CD4-positive, alpha-beta T cell treated with Interleukin-17A for 4 hours (primary cell): ENCODE measurements around the gene NXF1.
"Not testable (repeated sequence)": the region's sequence is repeated elsewhere in the genome, so short reads cannot be mapped to it uniquely, and the experiment has no call there.

ENCODE experiments used
- DNase-seq: peaks from one replicate; pipeline ENCODE4 v3.0.0-alpha.2; 2020; ENCODE audit warnings: mixed read lengths

Gene NXF1

DNA sequence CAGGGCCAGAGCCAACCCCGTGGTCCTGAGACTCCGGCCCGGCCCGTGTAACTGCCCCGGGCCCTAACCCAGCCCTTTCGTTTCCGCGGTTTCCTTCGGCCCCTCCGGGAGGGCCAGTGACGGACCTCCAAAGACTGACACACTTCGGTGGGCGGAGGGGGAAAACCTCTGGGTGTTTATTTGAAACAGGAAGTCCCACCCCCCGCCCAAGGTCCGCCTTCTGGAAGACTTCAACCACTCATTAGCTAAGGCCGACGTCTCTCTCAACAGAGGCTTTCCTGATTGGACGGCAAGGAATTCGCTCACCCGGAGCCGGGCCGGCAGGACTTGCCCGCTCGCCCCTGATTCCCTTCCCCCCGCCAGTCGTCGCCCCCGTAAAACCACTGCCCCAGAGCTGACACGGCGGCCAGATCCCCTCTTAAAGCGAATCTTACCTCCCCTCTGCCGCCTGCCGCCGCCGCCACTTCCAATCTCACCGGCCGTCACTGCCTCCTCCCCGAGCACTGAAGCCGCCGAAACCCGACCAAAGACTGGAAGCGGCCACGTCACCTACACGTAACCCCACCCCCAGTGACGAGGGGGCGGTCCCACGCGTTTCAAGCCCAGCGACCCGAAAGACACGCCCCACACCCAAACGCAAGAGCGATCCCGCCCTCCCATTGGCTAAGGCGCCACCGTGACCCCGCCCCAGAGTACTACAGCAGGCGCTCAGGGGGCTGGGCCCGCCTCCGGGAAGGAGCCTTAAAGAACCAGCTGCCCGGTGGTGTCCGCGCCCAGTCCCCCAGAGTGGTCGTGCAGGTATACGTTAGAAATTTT is 26.5 kb upstream of the NXF1 start, which contains the start of gene STX5:
Gene STX5 (minus strand): TSS at position 532 of the 816 bp plus-strand sequence. CDS start 808 bp downstream, outside the sequence.
- peak; percentile 100 for DNase-seq

- DNase-seq, result no peak
Measured at GRCh38 chr11:62830904-62831519, 25.8 kb upstream of the NXF1 start.

GRCh38 chr11:62828130-62828529 is 22.9 kb upstream of the NXF1 start:
- not testable (repeated sequence) for DNase-seq

- DNase-seq, result no peak
Measured at GRCh38 chr11:62823677-62824076, 18.4 kb upstream of the NXF1 start.

DNA sequence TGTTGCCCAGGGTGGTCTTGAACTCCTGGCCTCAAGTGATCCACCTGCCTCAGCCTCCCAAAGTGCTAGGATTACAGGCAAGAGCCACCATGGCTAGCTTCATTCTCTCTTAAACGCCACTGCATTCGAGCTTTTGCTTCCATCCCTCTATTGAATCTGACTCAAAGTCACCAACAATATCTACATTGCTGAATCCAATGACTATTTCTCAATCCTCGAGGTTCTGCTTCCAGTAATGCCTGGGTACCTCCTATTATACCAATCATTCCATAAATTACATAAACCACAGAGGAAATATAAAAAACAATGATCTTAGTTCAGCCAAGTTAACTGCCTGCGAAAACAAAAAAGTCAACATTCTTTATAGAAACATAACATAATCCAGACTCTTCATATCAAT is 11.9 kb upstream of the NXF1 start:
- DNase-seq, result no peak

GRCh38 chr11:62816557-62816956 is 11.3 kb upstream of the NXF1 start:
- DNase-seq, result no peak

- DNase-seq, result no peak
Measured at GRCh38 chr11:62811659-62812058, 6.4 kb upstream of the NXF1 start.

DNA sequence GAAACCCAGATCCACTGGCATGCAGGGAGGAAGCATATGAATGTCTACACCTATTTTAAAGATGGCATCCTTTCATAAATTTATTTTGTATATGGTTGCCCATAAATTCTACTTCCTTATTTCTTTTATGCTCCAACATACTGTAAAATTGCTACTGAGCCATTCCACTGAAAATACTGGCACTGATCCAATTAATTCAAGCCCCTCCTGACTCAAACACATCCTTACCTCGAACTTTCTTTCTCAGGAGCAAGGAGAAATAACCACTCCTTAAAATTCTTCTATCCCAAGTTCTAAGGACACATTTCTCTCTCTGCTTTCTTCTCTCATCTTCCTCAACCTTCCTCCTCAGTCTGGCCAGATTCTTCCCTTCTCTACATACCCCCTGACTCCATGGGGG is 5.5 kb upstream of the NXF1 start:
- no peak for DNase-seq

GRCh38 chr11:62806611-62807121 is 1.4 kb upstream of the NXF1 start:
- DNase-seq, result no peak

- DNase-seq, result peak; percentile 47
Measured at GRCh38 chr11:62805961-62806441, 761 bp upstream of the NXF1 start.

DNA sequence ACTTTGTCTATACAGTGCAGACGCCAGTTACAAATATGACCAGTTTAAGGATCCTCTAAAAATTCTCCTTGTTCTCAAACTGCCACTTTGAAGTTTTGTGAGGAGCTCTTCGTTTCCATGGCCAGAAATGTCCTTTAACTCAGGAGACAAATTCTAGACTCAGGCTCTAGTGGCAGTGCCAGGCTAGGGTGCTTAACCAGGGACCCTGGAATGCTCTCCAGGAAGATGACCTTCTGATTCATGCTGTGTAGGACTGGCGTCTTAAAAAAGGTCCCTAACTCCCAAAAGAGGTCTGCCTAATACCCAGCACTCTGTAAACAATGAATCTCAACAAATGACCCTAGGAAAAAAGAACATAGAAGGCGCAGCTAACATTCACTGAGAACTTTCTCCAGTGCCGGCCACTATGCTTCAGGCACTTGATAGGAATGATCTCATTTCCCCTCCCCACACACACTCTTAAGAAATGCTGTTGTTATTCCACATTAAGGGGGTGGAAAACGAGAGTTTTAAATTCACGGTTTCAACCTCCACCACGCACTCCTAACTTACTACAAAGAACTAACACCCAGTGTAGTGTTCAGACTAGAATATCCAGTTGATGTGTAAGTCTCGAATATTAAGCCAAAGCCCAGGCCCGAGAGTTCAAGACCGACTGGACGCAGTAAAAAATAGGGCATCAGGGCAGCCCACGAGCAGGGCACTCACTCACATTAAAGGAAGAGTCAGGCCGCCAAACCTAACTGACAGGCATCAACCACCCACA is 747 bp downstream of the NXF1 start:
- no peak for DNase-seq

DNA sequence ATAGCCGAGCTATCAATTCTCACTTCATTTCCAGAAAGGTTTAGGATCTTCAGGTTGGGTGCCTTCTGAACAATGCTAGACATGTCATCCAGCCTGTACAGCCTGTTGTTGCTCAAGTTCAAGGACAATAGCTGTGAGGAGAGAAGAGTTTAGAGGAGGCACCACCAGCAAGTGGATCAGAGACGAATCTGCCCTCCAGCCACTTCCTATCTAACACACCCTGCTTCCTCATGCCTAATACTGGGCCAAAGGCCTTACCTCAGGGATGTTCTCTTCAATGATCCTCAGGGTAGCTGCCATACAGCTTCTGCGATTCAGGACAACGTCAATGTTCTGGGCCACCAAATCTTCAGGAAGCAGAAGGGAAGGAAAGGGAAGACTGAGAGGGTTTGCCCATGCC is 4.2 kb downstream of the NXF1 start:
- DNase-seq, result no peak

DNA sequence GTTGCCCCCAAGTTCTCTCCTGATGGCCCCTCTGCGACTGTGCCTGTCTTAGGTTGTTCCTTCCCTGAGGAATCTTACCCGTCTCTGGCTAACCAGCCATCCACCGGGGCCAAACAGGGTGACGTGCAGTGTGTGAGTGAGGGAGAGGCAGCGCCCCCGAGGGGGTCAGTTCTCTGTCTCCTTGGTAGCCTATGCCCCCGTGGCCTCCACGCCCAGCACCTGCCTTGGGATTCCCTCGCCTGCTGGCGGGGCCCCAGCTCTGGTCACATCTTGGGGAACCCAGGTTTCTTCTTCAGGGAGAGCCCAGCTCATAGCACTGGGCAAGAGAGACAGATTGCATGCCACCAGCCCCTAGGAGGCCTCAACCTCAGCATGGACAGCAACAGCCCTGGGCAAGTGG is 5.8 kb downstream of the NXF1 start:
- DNase-seq, result no peak

GRCh38 chr11:62796281-62796680 is 9.0 kb downstream of the NXF1 start:
- no peak for DNase-seq

- no peak for DNase-seq
Measured at GRCh38 chr11:62794201-62794775, 11.0 kb downstream of the NXF1 start.

DNA sequence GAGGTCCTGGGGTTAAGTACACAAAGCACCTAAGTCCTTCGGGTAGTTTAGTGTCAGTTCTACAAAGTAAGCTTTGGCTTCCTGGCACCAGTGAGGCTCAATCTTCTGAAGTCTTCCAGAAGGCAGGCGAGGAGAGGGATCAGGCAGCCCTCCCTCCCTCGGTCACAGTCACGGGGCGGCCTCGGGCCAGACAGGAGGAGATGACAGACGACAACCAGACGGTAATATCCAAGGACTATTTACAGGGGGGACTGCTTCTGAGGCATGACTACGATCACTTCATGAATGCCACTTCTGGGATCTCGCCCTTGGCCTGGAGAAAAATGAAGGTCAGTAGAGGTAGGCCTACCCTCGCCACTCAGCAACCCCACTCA is 13.1 kb downstream of the NXF1 start:
- DNase-seq, result no peak

- DNase-seq, result peak; percentile 94
Measured at GRCh38 chr11:62791501-62792201, 13.6 kb downstream of the NXF1 start, which contains the start of gene TMEM223. Gene TMEM223, minus strand, starts transcription at chr11:62792006. Its CDS starts 12 bp downstream, at chr11:62791994.

DNA sequence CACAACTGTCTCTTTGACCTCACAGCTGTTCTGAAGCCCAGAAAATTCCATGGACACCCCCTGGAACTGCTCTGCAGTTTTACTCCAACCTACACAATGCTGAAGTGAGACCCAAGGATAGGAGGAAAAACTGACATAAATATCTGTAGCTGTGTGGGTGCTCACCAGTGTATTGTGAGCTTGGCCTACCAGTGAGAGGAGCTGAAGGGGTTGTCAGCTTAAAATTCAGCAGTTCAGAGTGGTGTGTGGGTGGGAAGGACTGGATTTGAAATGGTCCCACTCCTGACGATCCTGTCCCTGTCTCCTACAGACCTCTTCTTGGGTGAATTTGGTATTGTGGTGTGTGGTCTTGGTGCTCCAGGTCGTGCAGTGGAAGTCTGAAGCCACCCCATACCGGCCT is 15.7 kb downstream of the NXF1 start:
- DNase-seq, result no peak

DNA sequence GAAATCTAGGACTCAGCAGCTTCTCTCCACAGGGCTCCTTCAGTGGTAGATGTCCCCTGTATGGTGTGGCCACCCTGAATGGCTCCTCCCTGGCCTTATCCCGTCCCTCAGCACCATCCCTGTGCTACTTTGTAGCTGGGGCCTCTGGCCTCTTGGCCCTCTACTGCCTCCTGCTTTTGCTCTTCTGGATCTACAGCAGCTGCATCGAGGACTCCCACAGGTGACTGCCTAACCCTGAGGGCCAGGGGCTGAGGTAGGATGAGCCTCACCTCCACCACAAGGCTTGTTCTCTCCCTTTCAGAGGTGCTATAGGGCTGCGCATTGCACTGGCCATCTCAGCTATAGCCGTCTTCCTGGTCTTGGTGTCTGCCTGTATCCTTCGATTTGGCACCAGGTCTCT is 16.2 kb downstream of the NXF1 start:
- DNase-seq, result no peak

GRCh38 chr11:62787005-62787759 is 18.1 kb downstream of the NXF1 start, which contains the start of gene TMEM179B:
Gene TMEM179B, plus strand, starts transcription at chr11:62787402. Its CDS starts 30 bp downstream, at chr11:62787432.
- DNase-seq, result peak; percentile 99

- DNase-seq, result peak; percentile 89
Measured at GRCh38 chr11:62786318-62787004, 18.8 kb downstream of the NXF1 start.
